Spleen (tissue), 11 donors: Measurements from ENCODE around the gene RAB27A. TPM values are rescaled to one million over a fixed set of nuclear protein-coding genes. Genes with fewer than 3 reads are reported as not detected.
A peak's percentile ranks its signal among the peaks of the same experiment; 100 is the strongest.
"Not testable (repeated sequence)": the region's sequence is repeated elsewhere in the genome, so short reads cannot be mapped to it uniquely, and the experiment has no call there.

Experiments used
- DNase-seq: peaks from one replicate; pipeline ENCODE4 v3.0.0-alpha.2; 2020
- H3K27ac ChIP-seq, 8 donors: fragments of 200-600 bp; sonication (generic) in 7 of 8; 1 replicate in 4 of 8; 2 replicates in 4 of 8; pipeline versions ENCODE4 v1.5.0 to v1.8.0; 2016 to 2021; ENCODE audit warnings: inconsistent platforms in 4 of 8, mild to moderate bottlenecking in 4 of 8, moderate library complexity in 1 of 8
- H3K27me3 ChIP-seq, 7 donors: fragments of 200-600 bp; sonication (generic) in 6 of 7; replicated peaks in 1 of 7; 1 replicate in 4 of 7; 2 replicates in 3 of 7; pipeline versions ENCODE4 v1.5.0 to v1.8.0; 2016 to 2021; ENCODE audit warnings: inconsistent platforms in 3 of 7, mild to moderate bottlenecking in 1 of 7
- H3K36me3 ChIP-seq, 6 donors: fragments of 200-600 bp; sonication (generic) in 5 of 6; 1 replicate in 4 of 6; 2 replicates in 2 of 6; pipeline versions ENCODE4 v1.5.0 to v1.8.0; 2016 to 2021; ENCODE audit warnings: inconsistent platforms in 2 of 6
- H3K4me1 ChIP-seq, 6 donors: fragments of 200-600 bp; sonication (generic) in 5 of 6; 1 replicate in 3 of 6; 2 replicates in 3 of 6; pipeline versions ENCODE4 v1.5.0 to v1.8.0; 2016 to 2021; ENCODE audit warnings: inconsistent platforms in 3 of 6
- H3K4me3 ChIP-seq, 8 donors: fragments of 200-600 bp; sonication (generic) in 7 of 8; 1 replicate in 4 of 8; 2 replicates in 4 of 8; pipeline versions ENCODE4 v1.5.0 to v1.8.0; 2016 to 2021; ENCODE audit warnings: inconsistent platforms in 4 of 8, mild to moderate bottlenecking in 4 of 8, moderate library complexity in 2 of 8
- H3K9me3 ChIP-seq, 8 donors: fragments of 200-600 bp; sonication (generic) in 7 of 8; 1 replicate in 4 of 8; 2 replicates in 4 of 8; pipeline versions ENCODE4 v1.5.0 to v1.8.0; 2016 to 2021; ENCODE audit warnings: inconsistent platforms in 4 of 8
- POLR2A ChIP-seq, 3 donors: fragments of 450-650 bp; IDR thresholded peaks; one replicate each; pipeline ENCODE4 v1.5.1; 2017; ENCODE audit warnings: antibody characterized with exemption in 3 of 3, mild to moderate bottlenecking in 1 of 3
- POLR2AphosphoS5 ChIP-seq, 3 donors: sonication (generic); formaldehyde crosslinking; IDR thresholded peaks; one replicate each; pipeline ENCODE4 v1.5.1; 2017; ENCODE audit warnings: antibody characterized with exemption in 3 of 3
- WGBS, 5 donors: extraction: QIAGEN DNeasy Blood & Tissue Kit in 3 of 5; methylation state at CpG; one replicate each; pipeline versions ENCODE4 v1.1.5 to v1.1.7; 2013 to 2018; 5-methylcytosine and 5-hydroxymethylcytosine counted together
- intact Hi-C: fragments of 100-400 bp; cut with DNase I; formaldehyde crosslinking; loops from one replicate; pipeline ENCODE4 v1.15.0; 2023; ENCODE audit warnings: low total_unique reads
- polyA plus RNA-seq, 3 donors: library from polyadenylated mRNA; stranded (reverse); fragments of 200-250 nt; gene quantifications; one replicate each; pipeline ENCODE4 v1.2.1, GENCODE V29; 2013
- total RNA-seq, 7 donors: library from RNA; depleted of rRNA in 3 of 7; stranded (reverse); fragments of >200 nt in 3 of 7; fragmentation: NEBNext Ultra II Directional in 4 of 7; extraction: Animal tissue kit (Norgen Biotek cat#: 25700) in 4 of 7; gene quantifications; one replicate each; pipeline versions ENCODE4 v1.1.0 to v1.2.1, GENCODE V29; 2016 to 2021
- TF ChIP-seq, protein P1 (sequence below), 11 experiments: fragments of 200-600 bp in 7 of 11; fragments of 450-650 bp in 4 of 11; sonication (generic) in 4 of 11; IDR thresholded peaks in 8 of 11; conservative IDR thresholded peaks in 3 of 11; 1 replicate in 7 of 11; 2 replicates in 4 of 11; pipeline versions ENCODE4 v1.4.0 to v1.8.0; 2016 to 2021; ENCODE audit warnings: antibody characterized with exemption in 11 of 11, inconsistent platforms in 4 of 11, mild to moderate bottlenecking in 1 of 11
- donor health status: healthy with polysubstance abuse.
- donor health status: DM: no; HTN: no; CAD: no; lungs with moderate emphysema.
- donor health status: DM: no; HTN: no; CAD: no.
- donor health status: Bipolar disorder and iron deficiency.
- donor health status: healthy.
- donor health status: DM: no; HTN: no; CAD: no.
- donor health status: DM: yes; HTN: yes; CAD: no.

Gene RAB27A
- total and polyA plus RNA-seq, 10 donors, result 9.4 to 72.0 (median 36.5) TPM

DNA sequence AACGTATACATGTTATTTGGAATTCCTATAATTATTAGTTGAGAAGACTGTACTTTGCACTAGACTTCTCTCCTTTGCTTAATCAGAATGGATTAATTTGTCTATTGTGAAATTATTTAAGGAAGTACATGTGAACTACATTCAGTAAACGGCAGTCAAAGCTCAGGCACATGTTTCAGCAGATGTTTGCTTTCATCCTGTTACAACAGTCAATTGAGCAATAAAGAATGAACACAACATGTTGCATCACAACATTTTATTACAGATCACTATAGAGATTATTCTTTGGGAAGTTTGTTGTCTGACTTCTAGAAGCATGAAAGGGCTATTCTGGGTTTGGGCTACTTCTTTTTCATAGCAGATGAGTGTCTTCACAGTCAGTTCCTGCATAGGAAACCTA is 39.2 kb downstream of the RAB27A start:
- TF ChIP-seq POLR2AphosphoS5 (IDR thresholded peaks at IDR 0.05), result no peak
- TF ChIP-seq, protein P1, sequence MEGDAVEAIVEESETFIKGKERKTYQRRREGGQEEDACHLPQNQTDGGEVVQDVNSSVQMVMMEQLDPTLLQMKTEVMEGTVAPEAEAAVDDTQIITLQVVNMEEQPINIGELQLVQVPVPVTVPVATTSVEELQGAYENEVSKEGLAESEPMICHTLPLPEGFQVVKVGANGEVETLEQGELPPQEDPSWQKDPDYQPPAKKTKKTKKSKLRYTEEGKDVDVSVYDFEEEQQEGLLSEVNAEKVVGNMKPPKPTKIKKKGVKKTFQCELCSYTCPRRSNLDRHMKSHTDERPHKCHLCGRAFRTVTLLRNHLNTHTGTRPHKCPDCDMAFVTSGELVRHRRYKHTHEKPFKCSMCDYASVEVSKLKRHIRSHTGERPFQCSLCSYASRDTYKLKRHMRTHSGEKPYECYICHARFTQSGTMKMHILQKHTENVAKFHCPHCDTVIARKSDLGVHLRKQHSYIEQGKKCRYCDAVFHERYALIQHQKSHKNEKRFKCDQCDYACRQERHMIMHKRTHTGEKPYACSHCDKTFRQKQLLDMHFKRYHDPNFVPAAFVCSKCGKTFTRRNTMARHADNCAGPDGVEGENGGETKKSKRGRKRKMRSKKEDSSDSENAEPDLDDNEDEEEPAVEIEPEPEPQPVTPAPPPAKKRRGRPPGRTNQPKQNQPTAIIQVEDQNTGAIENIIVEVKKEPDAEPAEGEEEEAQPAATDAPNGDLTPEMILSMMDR (IDR thresholded peaks at IDR 0.05 in 8 of 11, conservative IDR thresholded peaks at IDR 0.05 in 3 of 11), result no peak
- TF ChIP-seq POLR2A (IDR thresholded peaks at IDR 0.05), result no peak
- Histone ChIP-seq H3K36me3 (peaks cover 0 to 14% (median 2%) of the 10 kb centered on the region in 6 donors), H3K9me3 (no peaks in the 10 kb centered on the region), H3K27ac (peak overlapping the region in 7 of 8 donors; percentile 49 to 87 (median 81)), H3K4me3 (peak overlapping the region in 1 of 8 donors; percentile 33), H3K4me1 (peaks cover 7 to 98% (median 58%) of the 10 kb centered on the region in 6 donors), H3K27me3 (no peaks in the 10 kb centered on the region)
- WGBS, 5 donors, result 35 to 51% (median 41%) methylated on average over 2 of the region's 2 CpGs
- intact Hi-C loops, result no loop called here
- DNase-seq, result no peak

DNA sequence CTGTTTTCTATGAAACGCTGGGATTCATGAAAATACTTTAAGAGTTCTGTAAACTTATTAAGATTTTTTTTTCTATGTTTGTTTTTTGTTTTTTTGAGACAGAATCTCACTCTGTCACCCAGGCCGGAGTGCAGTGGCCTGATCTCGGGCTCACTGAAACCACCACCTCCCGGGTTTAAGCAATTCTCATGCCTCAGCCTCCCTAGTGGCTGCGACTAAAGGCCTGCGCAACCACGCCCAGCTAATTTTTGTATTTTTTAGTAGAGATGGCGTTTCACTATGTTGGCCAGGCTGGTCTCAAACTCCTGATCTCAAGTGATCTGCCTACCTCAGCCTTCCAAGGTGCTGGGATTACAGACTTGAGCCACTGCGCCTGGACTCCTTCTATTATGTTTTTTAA is 39.7 kb downstream of the RAB27A start:
- DNase-seq, H3K27me3 ChIP-seq, H3K9me3 ChIP-seq, intact Hi-C loops: not testable (repeated sequence)
- Histone ChIP-seq H3K4me3 (peak overlapping the region in 1 of 8 donors; percentile 33), H3K36me3 (peaks cover 0 to 18% (median 2%) of the 10 kb centered on the region in 6 donors), H3K27ac (peak overlapping the region in 7 of 8 donors; percentile 49 to 87 (median 81)), H3K4me1 (peaks cover 7 to 98% (median 53%) of the 10 kb centered on the region in 6 donors)
- WGBS, 5 donors, result 68 to 87% (median 80%) methylated on average over 9 of the region's 9 CpGs

DNA sequence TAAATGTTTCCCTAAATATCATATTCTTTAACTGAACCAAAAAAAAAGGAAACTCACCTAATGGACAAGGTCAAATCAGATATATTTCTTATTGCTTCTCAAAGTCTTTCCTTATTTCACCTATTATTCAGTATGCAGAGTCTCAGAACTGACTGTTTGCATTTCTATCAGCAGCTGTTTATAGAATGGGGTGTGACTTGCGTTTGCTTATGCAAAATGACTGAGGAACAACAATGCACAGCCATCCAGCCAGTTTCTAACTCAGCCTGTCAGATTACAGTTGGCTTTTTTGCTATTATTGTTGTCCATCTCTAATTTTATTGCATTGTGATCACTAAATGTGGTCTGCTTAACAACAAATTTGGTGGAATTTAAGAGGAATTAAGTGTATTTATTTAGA is 40.7 kb downstream of the RAB27A start:
- Histone ChIP-seq H3K36me3 (peaks cover 0 to 18% (median 2%) of the 10 kb centered on the region in 6 donors), H3K27me3 (no peaks in the 10 kb centered on the region), H3K4me1 (peaks cover 7 to 91% (median 46%) of the 10 kb centered on the region in 6 donors), H3K9me3 (no peaks in the 10 kb centered on the region), H3K4me3 (no peak overlapping the region), H3K27ac (peak overlapping the region in 6 of 8 donors; percentile 66 to 87 (median 82))
- DNase-seq, result no peak
- WGBS, 5 donors, result 65 to 80% (median 69%) methylated on average over 1 of the region's 1 CpG
- no peak for TF ChIP-seq POLR2A (IDR thresholded peaks at IDR 0.05)
- TF ChIP-seq, protein P1 (IDR thresholded peaks at IDR 0.05 in 8 of 11, conservative IDR thresholded peaks at IDR 0.05 in 3 of 11), result no peak
- TF ChIP-seq POLR2AphosphoS5 (IDR thresholded peaks at IDR 0.05), result no peak
- intact Hi-C loops, result no loop called here

DNA sequence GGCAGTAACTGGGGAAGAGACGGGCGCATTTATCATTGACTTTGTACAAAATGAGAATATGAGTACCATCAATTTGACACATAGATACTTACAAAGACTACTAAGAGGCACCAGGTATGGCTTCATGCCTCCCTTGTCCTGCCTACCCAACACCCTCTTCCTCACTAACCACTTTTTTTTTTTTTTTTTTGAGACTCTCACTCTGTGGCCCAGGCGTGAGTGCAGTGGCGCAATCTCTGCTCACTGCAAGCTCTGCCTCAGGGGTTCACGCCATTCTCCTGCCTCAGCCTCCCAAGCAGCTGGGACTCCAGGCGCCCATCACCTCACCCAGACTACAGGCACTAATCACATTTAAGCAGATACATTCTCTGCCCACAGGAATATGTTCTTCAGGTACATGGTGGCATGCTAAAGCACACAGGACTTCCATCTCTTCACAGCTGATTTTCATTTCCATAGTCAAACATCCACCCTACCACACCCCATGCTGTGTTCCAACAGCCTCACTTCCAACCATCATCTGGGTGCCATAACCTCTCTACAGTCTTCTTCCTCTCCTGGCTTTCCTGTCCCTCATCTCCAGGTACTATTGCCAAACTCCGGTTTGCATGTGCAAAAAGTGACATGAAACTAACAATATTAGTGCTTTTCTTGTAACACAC is 41.7 kb downstream of the RAB27A start:
- H3K36me3 ChIP-seq, result peaks cover 0 to 18% (median 2%) of the 10 kb centered on the region in 6 donors
- no peaks in the 10 kb centered on the region for H3K9me3 ChIP-seq
- TF ChIP-seq, protein P1 (IDR thresholded peaks at IDR 0.05 in 8 of 11, conservative IDR thresholded peaks at IDR 0.05 in 3 of 11), result no peak
- TF ChIP-seq POLR2A (IDR thresholded peaks at IDR 0.05), result no peak
- no peak for TF ChIP-seq POLR2AphosphoS5 (IDR thresholded peaks at IDR 0.05)
- no peaks in the 10 kb centered on the region for H3K27me3 ChIP-seq
- H3K4me3 ChIP-seq, result peak overlapping the region in 1 of 8 donors; percentile 19
- peaks cover 7 to 89% (median 45%) of the 10 kb centered on the region in 6 donors for H3K4me1 ChIP-seq
- peak; percentile 82 for DNase-seq
- WGBS, 5 donors, result 56 to 90% (median 70%) methylated on average over 7 of the region's 7 CpGs
- H3K27ac ChIP-seq, result peak overlapping the region in 7 of 8 donors; percentile 31 to 87 (median 69)
- intact Hi-C loops, result no loop called here
